Trophoblast cell (in vitro differentiated cells and primary cell): Measurements from ENCODE around the gene TBPL1.

ENCODE experiments used
- DNase-seq, 2 donors: peaks; one replicate each; pipeline ENCODE4 v3.0.0-alpha.2; 2016
- H2AFZ ChIP-seq: 2 replicates; pipeline ENCODE4 v1.6.1; 2013; ENCODE audit warnings: low read length, moderate library complexity, mild to moderate bottlenecking; ENCODE audit not compliant: insufficient read depth, poor library complexity
- H2AK5ac ChIP-seq: 2 replicates; pipeline ENCODE4 v1.6.1; 2013; ENCODE audit warnings: mild to moderate bottlenecking, low read length
- H2BK120ac ChIP-seq: 2 replicates; pipeline ENCODE4 v1.6.1; 2013; ENCODE audit warnings: low read length, mild to moderate bottlenecking, moderate library complexity; ENCODE audit not compliant: insufficient read depth, poor library complexity
- H2BK12ac ChIP-seq: 2 replicates; pipeline ENCODE4 v1.6.1; 2013; ENCODE audit warnings: mild to moderate bottlenecking, low read length, moderate library complexity
- H2BK5ac ChIP-seq: 2 replicates; pipeline ENCODE4 v1.6.1; 2013; ENCODE audit warnings: low read length, low read depth, moderate library complexity, mild to moderate bottlenecking; ENCODE audit not compliant: poor library complexity
- H3K14ac ChIP-seq: 2 replicates; pipeline ENCODE4 v1.6.1; 2013; ENCODE audit warnings: mild to moderate bottlenecking, low read length
- H3K18ac ChIP-seq: 2 replicates; pipeline ENCODE4 v1.6.1; 2013; ENCODE audit warnings: mild to moderate bottlenecking, low read length
- H3K23ac ChIP-seq: 2 replicates; pipeline ENCODE4 v1.6.1; 2013; ENCODE audit warnings: low read length
- H3K27ac ChIP-seq: 2 replicates; pipeline ENCODE4 v1.5.1; 2013; ENCODE audit warnings: low read depth, mild to moderate bottlenecking, inconsistent platforms, low read length, moderate library complexity
- H3K27me3 ChIP-seq: 2 replicates; pipeline ENCODE4 v1.6.1; 2013; ENCODE audit warnings: inconsistent platforms, mild to moderate bottlenecking, low read length, moderate library complexity; ENCODE audit not compliant: insufficient read depth
- H3K36me3 ChIP-seq, 2 experiments: 1 replicate in 1 of 2; 2 replicates in 1 of 2; pipeline ENCODE4 v1.6.1; 2013; ENCODE audit warnings: low read length in 2 of 2, mild to moderate bottlenecking in 2 of 2, moderate library complexity in 1 of 2; ENCODE audit not compliant: insufficient read depth in 2 of 2, control insufficient read depth in 1 of 2
- H3K4ac ChIP-seq: 2 replicates; pipeline ENCODE4 v1.6.1; 2013; ENCODE audit warnings: low read depth, mild to moderate bottlenecking, low read length, moderate library complexity
- H3K4me1 ChIP-seq, 2 experiments: 1 replicate in 1 of 2; 2 replicates in 1 of 2; pipeline ENCODE4 v1.6.1; 2013; ENCODE audit warnings: low read length in 2 of 2, mild to moderate bottlenecking in 2 of 2, moderate library complexity in 1 of 2; ENCODE audit not compliant: insufficient read depth in 2 of 2, control insufficient read depth in 1 of 2
- H3K4me2 ChIP-seq: 2 replicates; pipeline ENCODE4 v1.6.1; 2013; ENCODE audit warnings: inconsistent platforms, mild to moderate bottlenecking, low read length, moderate library complexity
- H3K4me3 ChIP-seq: 2 replicates; pipeline ENCODE4 v1.5.1; 2013; ENCODE audit warnings: mild to moderate bottlenecking, low read depth, low read length, inconsistent platforms
- H3K79me1 ChIP-seq: one replicate; pipeline ENCODE4 v1.6.1; 2013; ENCODE audit warnings: low read length
- H3K79me2 ChIP-seq: 2 replicates; pipeline ENCODE4 v1.6.1; 2013; ENCODE audit warnings: low read length, mild to moderate bottlenecking; ENCODE audit not compliant: control insufficient read depth, insufficient read depth, poor library complexity
- H3K9ac ChIP-seq: 2 replicates; pipeline ENCODE4 v1.6.1; 2013; ENCODE audit warnings: mild to moderate bottlenecking, low read length
- H3K9me3 ChIP-seq: 2 replicates; pipeline ENCODE4 v1.6.1; 2013; ENCODE audit warnings: low read depth, mild to moderate bottlenecking, control low read depth, inconsistent platforms, low read length; ENCODE audit not compliant: insufficient read depth
- H4K12ac ChIP-seq: 2 replicates; pipeline ENCODE4 v1.6.1; 2013; ENCODE audit warnings: low read depth, mild to moderate bottlenecking, low read length, moderate library complexity
- H4K8ac ChIP-seq: 2 replicates; pipeline ENCODE4 v1.6.1; 2013; ENCODE audit warnings: low read depth, mild to moderate bottlenecking, low read length, moderate library complexity
- H4K91ac ChIP-seq: one replicate; pipeline ENCODE4 v1.6.1; 2013; ENCODE audit warnings: low read depth, mild to moderate bottlenecking, low read length, moderate library complexity
- WGBS: extraction: QIAGEN DNeasy Blood & Tissue Kit; methylation state at CpG from one replicate; pipeline ENCODE4 v1.1.7; 2013; ENCODE audit warnings: missing lambda C conversion rate; ENCODE audit not compliant: insufficient read length, insufficient coverage; ENCODE audit errors: extremely low coverage; 5-methylcytosine and 5-hydroxymethylcytosine counted together

Gene TBPL1

DNA sequence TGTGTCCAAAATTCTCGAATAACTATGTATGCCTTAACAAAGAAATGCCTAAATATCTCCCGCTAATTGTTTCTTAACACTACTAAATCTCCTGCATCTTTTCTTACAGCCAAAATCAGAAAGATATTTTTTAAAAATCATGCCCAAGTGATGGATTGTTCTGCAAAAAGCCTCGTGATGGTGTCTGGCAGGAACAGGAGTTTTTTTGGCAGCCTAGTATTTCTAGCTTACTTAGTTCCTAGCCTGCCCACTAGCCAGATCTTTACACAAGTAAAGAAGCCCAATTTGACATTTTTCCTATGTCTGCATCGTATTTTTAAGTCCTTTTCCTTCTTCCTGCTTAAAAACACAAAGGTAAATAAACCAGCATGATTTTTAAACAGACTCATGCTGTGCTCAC is 67.9 kb downstream of the TBPL1 start:
- H4K8ac ChIP-seq, result no peak overlapping the region

DNA sequence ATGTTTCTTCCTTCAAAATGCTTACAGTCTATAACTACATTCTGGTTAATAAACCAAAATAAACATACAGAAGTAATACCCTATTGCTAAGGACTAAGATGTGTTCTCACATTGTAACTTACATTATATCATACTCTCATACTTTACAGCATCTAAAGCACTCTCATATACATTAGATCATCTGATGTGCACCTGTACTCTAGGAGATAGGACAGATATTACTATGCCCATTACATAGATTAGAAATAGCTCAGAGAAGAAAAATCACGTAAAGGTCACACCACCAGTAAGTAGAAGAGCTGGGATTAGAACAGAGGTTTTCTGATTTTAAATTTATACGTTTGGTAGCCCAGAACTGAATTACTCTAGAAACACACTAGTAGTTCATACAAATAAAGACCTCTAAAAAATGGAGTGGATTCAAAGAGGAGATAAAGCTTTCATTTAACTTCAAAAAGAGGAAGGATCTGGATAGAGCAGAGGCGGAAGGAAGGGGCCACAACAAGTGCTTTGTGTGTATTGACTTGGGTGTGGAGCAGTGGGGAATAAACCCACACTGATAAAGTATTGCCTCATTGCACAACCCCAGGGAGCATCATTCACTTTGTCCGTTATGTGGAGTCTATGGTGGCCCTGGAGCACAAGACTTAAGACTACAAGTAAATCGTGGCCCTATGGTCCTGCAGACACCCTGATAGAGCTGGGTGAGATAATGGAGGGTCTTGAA is 68.5 kb downstream of the TBPL1 start:
- no peak for DNase-seq
- H3K79me1 ChIP-seq, result peaks cover 5% of the 10 kb centered on the region
- H3K23ac ChIP-seq, result no peak overlapping the region
- no peak overlapping the region for H3K4me2 ChIP-seq
- WGBS, result no CpG with 5 or more reads among the region's 5 CpGs
- H4K12ac ChIP-seq, result no peak overlapping the region
- no peaks in the 10 kb centered on the region for H3K27me3 ChIP-seq
- H3K4ac ChIP-seq, result no peak overlapping the region
- no peaks in the 10 kb centered on the region for H3K36me3 ChIP-seq
- H4K91ac ChIP-seq, result no peak overlapping the region
- no peak overlapping the region for H2BK12ac ChIP-seq
- H3K9me3 ChIP-seq, result no peaks in the 10 kb centered on the region
- no peak overlapping the region for H3K27ac ChIP-seq
- H2AK5ac ChIP-seq, result no peak overlapping the region
- no peak overlapping the region for H2BK120ac ChIP-seq
- H3K4me1 ChIP-seq, result peaks cover 8 to 9% of the 10 kb centered on the region in 2 experiments
- H4K8ac ChIP-seq, result no peak overlapping the region
- no peak overlapping the region for H3K4me3 ChIP-seq
- no peak overlapping the region for H2BK5ac ChIP-seq
- no peak overlapping the region for H3K18ac ChIP-seq
- no peaks in the 10 kb centered on the region for H3K79me2 ChIP-seq
- no peak overlapping the region for H2AFZ ChIP-seq
- H3K9ac ChIP-seq, result no peak overlapping the region
- no peak overlapping the region for H3K14ac ChIP-seq

More for the DNA sequence above, 67.9 kb downstream of the TBPL1 start:
- Histone ChIP-seq H3K9ac (no peak overlapping the region), H2AK5ac (no peak overlapping the region), H3K9me3 (no peaks in the 10 kb centered on the region), H3K23ac (no peak overlapping the region), H3K79me2 (no peaks in the 10 kb centered on the region), H3K4me2 (no peak overlapping the region), H3K79me1 (peaks cover 5% of the 10 kb centered on the region), H3K4ac (no peak overlapping the region), H2AFZ (no peak overlapping the region), H3K27me3 (no peaks in the 10 kb centered on the region), H3K18ac (no peak overlapping the region), H4K12ac (no peak overlapping the region), H2BK12ac (no peak overlapping the region), H3K4me3 (no peak overlapping the region), H2BK120ac (no peak overlapping the region), H2BK5ac (no peak overlapping the region), H3K14ac (no peak overlapping the region), H3K27ac (no peak overlapping the region), H4K91ac (no peak overlapping the region), H3K36me3 (no peaks in the 10 kb centered on the region), H3K4me1 (peaks cover 8 to 9% of the 10 kb centered on the region in 2 experiments)
- WGBS, result no CpG with 5 or more reads among the region's 4 CpGs
- DNase-seq, result no peak

DNA sequence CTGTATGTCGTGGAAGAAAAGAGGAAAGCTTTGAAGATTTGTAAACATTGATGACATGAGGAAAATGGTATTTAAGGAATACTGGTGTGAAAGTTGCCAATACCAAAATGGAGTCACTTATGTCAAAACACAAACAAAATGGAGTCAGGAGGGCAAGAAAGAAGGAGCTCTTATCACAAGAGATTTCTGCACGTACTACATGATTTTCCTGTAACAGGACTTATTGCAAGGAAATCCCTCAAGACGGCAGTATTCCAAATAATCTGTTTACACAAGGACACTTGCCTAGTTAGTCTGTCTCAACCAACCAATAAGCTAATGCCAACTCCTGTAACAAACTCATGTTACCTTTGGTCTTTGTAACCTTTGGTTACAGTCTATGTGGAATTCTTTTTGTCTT is 69.6 kb downstream of the TBPL1 start:
- no peaks in the 10 kb centered on the region for H3K27me3 ChIP-seq
- no peak overlapping the region for H3K14ac ChIP-seq
- no peak overlapping the region for H3K4ac ChIP-seq
- no peak overlapping the region for H3K18ac ChIP-seq
- H4K12ac ChIP-seq, result no peak overlapping the region
- no peak overlapping the region for H3K4me3 ChIP-seq
- WGBS, result no CpG with 5 or more reads among the region's 3 CpGs
- H3K79me2 ChIP-seq, result no peaks in the 10 kb centered on the region
- DNase-seq, result no peak
- H2AK5ac ChIP-seq, result no peak overlapping the region
- no peak overlapping the region for H4K91ac ChIP-seq
- no peak overlapping the region for H2BK5ac ChIP-seq
- no peak overlapping the region for H2AFZ ChIP-seq
- H3K36me3 ChIP-seq, result no peaks in the 10 kb centered on the region
- H3K9me3 ChIP-seq, result no peaks in the 10 kb centered on the region
- peaks cover 3 to 7% of the 10 kb centered on the region in 2 experiments for H3K4me1 ChIP-seq
- H2BK120ac ChIP-seq, result no peak overlapping the region
- no peak overlapping the region for H2BK12ac ChIP-seq
- H4K8ac ChIP-seq, result no peak overlapping the region
- peaks cover 3% of the 10 kb centered on the region for H3K79me1 ChIP-seq
- no peak overlapping the region for H3K9ac ChIP-seq
- no peak overlapping the region for H3K27ac ChIP-seq
- no peak overlapping the region for H3K23ac ChIP-seq
- no peak overlapping the region for H3K4me2 ChIP-seq

DNA sequence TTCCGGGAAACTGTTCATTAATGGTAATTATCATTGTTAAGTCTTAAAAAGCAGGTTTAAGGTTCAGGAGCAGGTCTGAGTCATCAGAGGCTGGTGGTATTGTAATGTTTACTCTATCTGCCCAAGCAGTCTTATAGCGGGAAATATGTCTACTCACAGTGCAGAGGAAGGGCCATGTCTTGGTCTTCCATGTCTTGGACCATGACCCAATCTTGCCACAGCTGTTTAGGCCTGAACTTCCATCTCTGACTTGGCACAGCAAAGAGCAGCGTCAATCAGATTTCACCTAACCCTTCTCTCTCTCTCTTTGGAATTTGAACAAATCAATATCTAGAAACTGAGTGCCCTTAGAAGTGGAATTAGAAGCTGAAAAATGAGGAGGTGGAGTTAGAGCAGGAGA is 73.6 kb downstream of the TBPL1 start:
- Histone ChIP-seq H3K9me3 (no peaks in the 10 kb centered on the region), H3K4me2 (no peak overlapping the region), H4K12ac (no peak overlapping the region), H3K4me1 (peaks cover 2 to 3% of the 10 kb centered on the region in 2 experiments), H4K91ac (no peak overlapping the region), H3K9ac (no peak overlapping the region), H3K27ac (no peak overlapping the region), H3K36me3 (peaks cover 0 to 9% of the 10 kb centered on the region in 2 experiments), H3K4me3 (no peak overlapping the region), H2BK120ac (no peak overlapping the region), H2AFZ (no peak overlapping the region), H3K27me3 (no peaks in the 10 kb centered on the region), H3K79me2 (no peaks in the 10 kb centered on the region), H3K4ac (no peak overlapping the region), H4K8ac (no peak overlapping the region), H2BK5ac (no peak overlapping the region), H3K14ac (no peak overlapping the region), H2AK5ac (no peak overlapping the region), H3K18ac (no peak overlapping the region), H3K23ac (no peak overlapping the region), H2BK12ac (no peak overlapping the region), H3K79me1 (no peaks in the 10 kb centered on the region)
- WGBS, result no CpG with 5 or more reads among the region's 3 CpGs
- DNase-seq, result no peak
